ENCODE data around the gene FKBP1A. TPM values are rescaled to one million over a fixed set of nuclear protein-coding genes. Genes with fewer than 3 reads are reported as not detected.

Gene FKBP1A
- total RNA-seq, 3 donors from 2014 or later, result 115 to 191 (median 128) TPM

DNA sequence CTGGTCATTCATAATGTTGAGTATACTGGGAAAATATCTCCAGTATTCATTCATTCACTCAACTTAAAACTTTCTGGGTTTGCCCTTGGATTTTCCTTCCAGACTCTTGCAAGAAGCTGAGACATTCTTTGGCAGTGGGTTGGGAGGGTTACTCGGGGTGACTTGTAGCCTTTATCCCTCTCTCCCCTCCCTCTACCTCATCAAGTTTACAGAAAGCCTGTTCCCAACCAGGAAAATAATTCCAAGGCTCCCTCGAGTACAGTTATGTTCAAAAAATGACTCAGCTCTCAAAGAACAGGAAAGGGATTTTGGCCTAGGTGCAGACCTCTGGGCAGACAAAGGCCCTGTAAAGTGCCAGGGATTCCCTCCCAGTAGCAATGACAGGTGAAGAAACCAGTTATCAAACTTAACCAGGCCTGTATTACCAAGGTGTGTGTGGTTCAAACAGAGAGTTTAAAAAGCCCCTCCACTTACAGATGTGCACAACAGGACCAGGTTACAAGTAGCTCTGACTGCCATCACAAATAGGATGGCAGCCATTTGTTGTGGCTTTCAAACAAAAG, 22.2 kb downstream of the FKBP1A start:
- Histone ChIP-seq H3K27me3 (no peaks in the 10 kb centered on the region), H3K9me3 (no peaks in the 10 kb centered on the region), H3K4me3 (no peak overlapping the region), H3K27ac (peak overlapping the region; percentile 19 to 52), H3K36me3 (no peaks in the 10 kb centered on the region), H3K4me1 (no peaks in the 10 kb centered on the region)
- no peak for DNase-seq (ENCODE audit: low spot score in 2 of 2)
- TF ChIP-seq POLR2AphosphoS5 (IDR thresholded peaks at IDR 0.05) (no peak), POLR2A (IDR thresholded peaks at IDR 0.05) (no peak)
- TF ChIP-seq, protein P1, sequence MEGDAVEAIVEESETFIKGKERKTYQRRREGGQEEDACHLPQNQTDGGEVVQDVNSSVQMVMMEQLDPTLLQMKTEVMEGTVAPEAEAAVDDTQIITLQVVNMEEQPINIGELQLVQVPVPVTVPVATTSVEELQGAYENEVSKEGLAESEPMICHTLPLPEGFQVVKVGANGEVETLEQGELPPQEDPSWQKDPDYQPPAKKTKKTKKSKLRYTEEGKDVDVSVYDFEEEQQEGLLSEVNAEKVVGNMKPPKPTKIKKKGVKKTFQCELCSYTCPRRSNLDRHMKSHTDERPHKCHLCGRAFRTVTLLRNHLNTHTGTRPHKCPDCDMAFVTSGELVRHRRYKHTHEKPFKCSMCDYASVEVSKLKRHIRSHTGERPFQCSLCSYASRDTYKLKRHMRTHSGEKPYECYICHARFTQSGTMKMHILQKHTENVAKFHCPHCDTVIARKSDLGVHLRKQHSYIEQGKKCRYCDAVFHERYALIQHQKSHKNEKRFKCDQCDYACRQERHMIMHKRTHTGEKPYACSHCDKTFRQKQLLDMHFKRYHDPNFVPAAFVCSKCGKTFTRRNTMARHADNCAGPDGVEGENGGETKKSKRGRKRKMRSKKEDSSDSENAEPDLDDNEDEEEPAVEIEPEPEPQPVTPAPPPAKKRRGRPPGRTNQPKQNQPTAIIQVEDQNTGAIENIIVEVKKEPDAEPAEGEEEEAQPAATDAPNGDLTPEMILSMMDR (IDR thresholded peaks at IDR 0.05), result no peak
- intact Hi-C loops (cut with DNase I; ENCODE audit: low total_unique reads), result no loop called here

DNA sequence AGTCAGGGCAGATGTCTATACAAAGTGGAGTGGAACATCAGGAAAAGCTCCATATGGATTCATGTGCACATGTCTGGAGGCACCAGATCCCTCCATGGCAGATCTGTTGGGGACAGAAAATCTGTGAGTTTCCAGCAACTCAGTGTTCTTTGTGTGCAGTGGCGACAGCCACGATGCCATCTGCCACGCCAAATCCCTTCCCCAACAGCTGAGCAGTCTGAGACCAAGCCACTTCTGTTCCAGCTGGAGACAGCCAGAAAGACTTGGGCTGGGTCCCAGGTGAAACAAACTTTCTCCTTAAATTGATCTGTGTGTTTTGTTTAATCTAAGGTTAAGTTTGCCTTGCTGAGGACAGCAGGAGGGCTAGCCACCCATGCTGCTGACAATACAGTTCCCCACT, 22.9 kb downstream of the FKBP1A start:
- Histone ChIP-seq H3K4me1 (no peaks in the 10 kb centered on the region), H3K27ac (peak overlapping the region in 1 of 2 donors; percentile 52), H3K36me3 (no peaks in the 10 kb centered on the region), H3K27me3 (no peaks in the 10 kb centered on the region), H3K4me3 (no peak overlapping the region), H3K9me3 (no peaks in the 10 kb centered on the region)
- TF ChIP-seq POLR2A (IDR thresholded peaks at IDR 0.05) (no peak), POLR2AphosphoS5 (IDR thresholded peaks at IDR 0.05) (no peak)
- TF ChIP-seq, protein P1 (IDR thresholded peaks at IDR 0.05), result no peak
- intact Hi-C loops (cut with DNase I; ENCODE audit: low total_unique reads), result no loop called here
- DNase-seq (ENCODE audit: low spot score in 2 of 2), result no peak

DNA sequence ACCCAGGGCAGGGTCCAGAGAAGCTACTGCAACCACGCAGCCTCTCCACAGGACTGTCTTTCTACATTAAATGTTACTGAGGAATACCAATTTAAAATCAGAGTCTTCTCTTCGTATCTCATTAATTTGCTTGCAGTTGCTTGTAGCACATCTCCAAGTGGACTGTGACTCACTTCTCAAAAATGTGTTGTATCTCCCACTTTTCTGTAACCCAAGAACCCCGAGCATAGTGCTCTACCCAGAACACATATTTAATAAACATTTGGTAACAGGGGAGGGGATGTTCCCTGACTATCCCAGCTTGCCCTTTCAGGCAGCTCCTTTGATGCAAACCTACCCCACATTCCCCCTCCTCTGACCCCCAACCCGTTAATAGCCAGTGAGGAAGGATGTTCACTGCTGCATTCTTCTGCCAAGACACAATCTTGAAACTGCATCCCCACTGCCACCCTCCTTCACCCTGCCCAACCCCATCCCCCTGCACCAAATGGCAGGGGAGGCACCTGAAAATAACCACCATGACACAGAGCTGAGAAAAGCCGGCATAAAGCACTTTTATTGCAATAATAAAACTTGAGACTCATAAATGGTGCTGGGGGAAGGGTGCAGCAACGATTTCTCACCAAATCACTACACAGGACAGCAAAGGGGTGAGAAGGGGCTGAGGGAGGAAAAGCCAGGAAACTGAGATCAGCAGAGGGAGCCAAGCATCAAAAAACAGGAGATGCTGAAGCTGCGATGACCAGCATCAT, 24.2 kb downstream of the FKBP1A start:
- no peaks in the 10 kb centered on the region for H3K4me1 ChIP-seq
- DNase-seq (ENCODE audit: low spot score in 2 of 2), result no peak
- H3K27me3 ChIP-seq, result no peaks in the 10 kb centered on the region
- H3K4me3 ChIP-seq, result no peak overlapping the region
- intact Hi-C loops (cut with DNase I; ENCODE audit: low total_unique reads), result no loop called here
- TF ChIP-seq POLR2AphosphoS5 (IDR thresholded peaks at IDR 0.05) (no peak), POLR2A (IDR thresholded peaks at IDR 0.05) (no peak)
- TF ChIP-seq, protein P1 (IDR thresholded peaks at IDR 0.05), result no peak
- no peaks in the 10 kb centered on the region for H3K9me3 ChIP-seq
- H3K27ac ChIP-seq, result no peak overlapping the region
- no peaks in the 10 kb centered on the region for H3K36me3 ChIP-seq

DNA sequence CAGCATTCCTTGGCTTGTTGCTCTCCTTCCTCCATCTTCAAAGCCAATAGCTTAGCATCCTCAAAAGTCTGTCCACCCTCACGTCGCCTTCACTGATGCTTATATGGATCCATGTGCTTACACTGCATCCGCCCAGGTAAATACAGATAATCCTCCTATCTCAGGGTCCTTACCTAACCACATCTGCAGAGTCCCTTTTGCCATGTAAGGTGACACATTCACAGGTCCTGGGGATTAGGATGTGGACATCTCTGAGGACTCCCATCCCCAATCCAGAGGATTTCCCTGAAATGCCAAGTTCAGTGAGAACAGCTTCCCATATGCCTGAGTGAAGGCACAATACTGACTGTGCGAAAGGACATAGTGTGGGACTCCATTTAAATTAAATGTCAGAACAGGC, 25.4 kb downstream of the FKBP1A start:
- TF ChIP-seq, protein P1 (IDR thresholded peaks at IDR 0.05), result no peak
- TF ChIP-seq POLR2AphosphoS5 (IDR thresholded peaks at IDR 0.05) (no peak), POLR2A (IDR thresholded peaks at IDR 0.05) (no peak)
- no peak for DNase-seq (ENCODE audit: low spot score in 2 of 2)
- no peak overlapping the region for H3K27ac ChIP-seq
- intact Hi-C loops (cut with DNase I; ENCODE audit: low total_unique reads), result no loop called here
- H3K4me3 ChIP-seq, result no peak overlapping the region
- no peaks in the 10 kb centered on the region for H3K4me1 ChIP-seq
- no peaks in the 10 kb centered on the region for H3K9me3 ChIP-seq
- H3K36me3 ChIP-seq, result no peaks in the 10 kb centered on the region
- no peaks in the 10 kb centered on the region for H3K27me3 ChIP-seq

DNA sequence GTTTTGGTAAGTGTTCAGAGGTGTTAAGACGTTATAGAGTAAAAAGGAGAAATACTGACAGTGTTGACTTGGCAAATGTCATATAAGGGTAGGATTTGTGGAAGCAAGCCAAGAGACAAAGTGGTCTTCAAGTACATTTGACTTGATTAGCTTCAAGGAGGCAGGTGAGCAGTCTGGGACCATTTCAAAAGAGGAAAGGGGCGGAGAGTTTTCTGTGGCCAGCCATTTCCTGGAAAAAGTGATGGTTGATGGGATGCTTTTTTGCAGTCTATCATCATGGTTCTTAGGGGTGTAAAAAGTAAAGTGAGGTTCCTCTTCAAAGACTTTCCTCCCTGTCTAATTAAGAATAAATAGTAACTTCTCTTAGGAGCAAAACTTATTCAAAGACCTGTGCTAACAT, 28.7 kb downstream of the FKBP1A start:
- Histone ChIP-seq H3K27me3 (no peaks in the 10 kb centered on the region), H3K27ac (no peak overlapping the region), H3K36me3 (no peaks in the 10 kb centered on the region), H3K4me1 (no peaks in the 10 kb centered on the region), H3K9me3 (no peaks in the 10 kb centered on the region), H3K4me3 (no peak overlapping the region)
- TF ChIP-seq POLR2A (IDR thresholded peaks at IDR 0.05), result no peak
- TF ChIP-seq, protein P1 (IDR thresholded peaks at IDR 0.05), result no peak
- no peak for TF ChIP-seq POLR2AphosphoS5 (IDR thresholded peaks at IDR 0.05)
- no peak for DNase-seq (ENCODE audit: low spot score in 2 of 2)
- intact Hi-C loops (cut with DNase I; ENCODE audit: low total_unique reads), result no loop called here
